HCT116 (cell line): Measurements from ENCODE around the gene RCN2. TPM values are rescaled to one million over a fixed set of nuclear protein-coding genes. Genes with fewer than 3 reads are reported as not detected.

Experiments used
- ATAC-seq: fragments of 200-7000 bp; cut with Tn5 transposase; 2 replicates; pipeline ENCODE4 v1.9.1; 2020; ENCODE audit warnings: mild to moderate bottlenecking, moderate library complexity
- BruUV-seq: library from RNA; stranded (reverse); fragments of 400-500 nt; replicated peaks from 2 replicates; lab custom pipeline; 2021; lab: Mats Ljungman, UMichigan
- CTCF ChIA-PET: fragments of 300-600 bp; sonication (Branson Sonifier 250); formaldehyde crosslinking; loops from one replicate; lab custom pipeline; 2021; ENCODE audit warnings: antibody characterized with exemption; lab: Charles Lee
- POLR2A ChIA-PET: fragments of 300-600, 350-600 bp; sonication (Branson Sonifier 250); formaldehyde crosslinking; loops from one replicate; lab custom pipeline; 2021; ENCODE audit warnings: antibody characterized with exemption; lab: Charles Lee
- RAD21 ChIA-PET, 2 experiments: fragments of 300-600 bp; sonication (Branson Sonifier 250); formaldehyde crosslinking; loops; one replicate each; lab custom pipeline; 2023; ENCODE audit warnings: low total read pairs in 2 of 2; ENCODE audit not compliant: uncharacterized antibody in 2 of 2, unreplicated experiment in 2 of 2, low non-redundant PET in 1 of 2; lab: Charles Lee
- DNase-seq: peaks from one replicate; pipeline ENCODE4 v3.0.0-alpha.2; 2010; ENCODE audit warnings: low read depth, low spot score
- H2AFZ ChIP-seq: fragments of 200-600 bp; shearing (Covaris generic), sonication (generic); 2 replicates; pipeline ENCODE4 v1.6.1; 2017; ENCODE audit warnings: low read depth, mixed run types, mixed read lengths, antibody characterized with exemption, low read length; ENCODE audit not compliant: poor library complexity, severe bottlenecking
- H3K27ac ChIP-seq: 2 replicates; pipeline ENCODE4 v1.5.1; 2012; ENCODE audit warnings: low read depth, low read length
- H3K27me3 ChIP-seq: fragments of 200-600 bp; sonication (generic); 2 replicates; pipeline ENCODE4 v1.6.1; 2016; ENCODE audit warnings: mixed run types, low read length, mixed read lengths; ENCODE audit not compliant: insufficient read depth
- H3K36me3 ChIP-seq, 2 experiments: fragments of 200-500 bp in 1 of 2; fragments of 200-600 bp in 1 of 2; sonication (Bioruptor generic) in 1 of 2; sonication (generic) in 1 of 2; 2 replicates each; pipeline versions ENCODE4 v1.5.1 to v1.6.1; 2014 to 2016; ENCODE audit warnings: low read length in 2 of 2, inconsistent platforms in 1 of 2, mixed read lengths in 1 of 2, mixed run types in 1 of 2; ENCODE audit not compliant: insufficient read depth in 2 of 2, control insufficient read depth in 1 of 2
- H3K4me1 ChIP-seq, 2 experiments: fragments of 200-600 bp in 1 of 2; sonication (generic) in 1 of 2; 2 replicates each; pipeline versions ENCODE4 v1.5.1 to v1.6.1; 2012 to 2017; ENCODE audit warnings: low read length in 2 of 2, inconsistent platforms in 1 of 2, mild to moderate bottlenecking in 1 of 2, mixed read lengths in 1 of 2, mixed run types in 1 of 2, moderate library complexity in 1 of 2; ENCODE audit not compliant: insufficient read depth in 2 of 2, control insufficient read depth in 1 of 2
- H3K4me2 ChIP-seq: fragments of 200-600 bp; sonication (generic); 2 replicates; pipeline ENCODE4 v1.6.1; 2017; ENCODE audit warnings: mixed run types, low read length, mixed read lengths
- H3K4me3 ChIP-seq, 2 experiments: fragments of 200-600 bp in 1 of 2; sonication (generic) in 1 of 2; replicated peaks in 1 of 2; 2 replicates each; pipeline ENCODE4 v1.5.1; 2011 to 2016; ENCODE audit warnings: low read length in 2 of 2, control low read depth in 1 of 2, low read depth in 1 of 2, mild to moderate bottlenecking in 1 of 2, mixed read lengths in 1 of 2, mixed run types in 1 of 2
- H3K79me2 ChIP-seq: fragments of 200-600 bp; sonication (generic); 2 replicates; pipeline ENCODE4 v1.6.1; 2017; ENCODE audit warnings: mild to moderate bottlenecking, mixed run types, low read length, moderate library complexity, mixed read lengths; ENCODE audit not compliant: insufficient read depth
- H3K9ac ChIP-seq: fragments of 200-600 bp; sonication (generic); 2 replicates; pipeline ENCODE4 v1.6.1; 2016; ENCODE audit warnings: low read length, mixed read lengths
- H3K9me2 ChIP-seq: fragments of 200-600 bp; sonication (generic), shearing (Covaris generic); 2 replicates; pipeline ENCODE4 v1.6.1; 2017; ENCODE audit warnings: mixed run types, mild to moderate bottlenecking, moderate library complexity; ENCODE audit not compliant: insufficient read depth
- H3K9me3 ChIP-seq, 2 experiments: fragments of 200-500 bp in 1 of 2; fragments of 200-600 bp in 1 of 2; sonication (Bioruptor generic) in 1 of 2; sonication (generic) in 1 of 2; 2 replicates each; pipeline ENCODE4 v1.6.1; 2014 to 2017; ENCODE audit warnings: low read length in 2 of 2, mixed read lengths in 2 of 2, inconsistent platforms in 1 of 2, low read depth in 1 of 2, mild to moderate bottlenecking in 1 of 2, mixed run types in 1 of 2, moderate library complexity in 1 of 2; ENCODE audit not compliant: control insufficient read depth in 1 of 2, insufficient read depth in 1 of 2
- H4K20me1 ChIP-seq: fragments of 200-600 bp; sonication (generic), shearing (Covaris generic); 2 replicates; pipeline ENCODE4 v1.6.1; 2017; ENCODE audit warnings: mixed run types, mild to moderate bottlenecking, moderate library complexity; ENCODE audit not compliant: insufficient read depth
- CBX3 ChIP-seq: IDR thresholded peaks from 2 replicates; pipeline ENCODE4 v1.6.1; 2012; ENCODE audit warnings: low read depth
- CEBPB ChIP-seq: IDR thresholded peaks from 2 replicates; pipeline ENCODE4 v1.6.1; 2012; ENCODE audit warnings: low read depth
- EZH2 ChIP-seq: fragments of 200-600 bp; sonication (generic); IDR thresholded peaks from 2 replicates; pipeline ENCODE4 v1.6.1; 2017; ENCODE audit warnings: antibody characterized with exemption, mixed run types
- EZH2phosphoT487 ChIP-seq: fragments of 200-600 bp; IDR thresholded peaks from 2 replicates; pipeline ENCODE4 v1.6.1; 2018; ENCODE audit warnings: antibody characterized with exemption, borderline replicate concordance
- FOSL1 ChIP-seq: IDR thresholded peaks from 2 replicates; pipeline ENCODE4 v1.6.1; 2012; ENCODE audit warnings: low read depth
- POLR2A ChIP-seq: IDR thresholded peaks from 2 replicates; pipeline ENCODE4 v1.7.0; 2011; ENCODE audit warnings: borderline replicate concordance; ENCODE audit not compliant: insufficient read depth, insufficient read length; ENCODE audit errors: extremely low read depth
- POLR2AphosphoS5 ChIP-seq: IDR thresholded peaks from 2 replicates; pipeline ENCODE4 v1.6.1; 2011; ENCODE audit warnings: mild to moderate bottlenecking, low read depth, low read length, moderate library complexity
- REST ChIP-seq: IDR thresholded peaks from 2 replicates; pipeline ENCODE4 v1.6.1; 2012; ENCODE audit warnings: low read depth
- SIN3A ChIP-seq: IDR thresholded peaks from 2 replicates; pipeline ENCODE4 v1.6.1; 2012; ENCODE audit warnings: low read depth
- SP1 ChIP-seq: IDR thresholded peaks from 2 replicates; pipeline ENCODE4 v1.6.1; 2012; ENCODE audit warnings: low read depth
- SRF ChIP-seq: IDR thresholded peaks from 2 replicates; pipeline ENCODE4 v1.6.1; 2012; ENCODE audit warnings: low read depth
- TCF7L2 ChIP-seq: IDR thresholded peaks from 2 replicates; pipeline ENCODE4 v1.7.0; 2011; ENCODE audit warnings: borderline replicate concordance, inconsistent platforms; ENCODE audit not compliant: insufficient read depth, insufficient read length; ENCODE audit errors: extremely low read depth
- ZFX ChIP-seq: fragments of 450-650 bp; IDR thresholded peaks from 2 replicates; pipeline ENCODE4 v1.6.1; 2017
- ZNF274 ChIP-seq: fragments of 200-500 bp; sonication (Bioruptor generic); IDR thresholded peaks from 2 replicates; pipeline ENCODE4 v1.6.1; 2014; ENCODE audit warnings: mild to moderate bottlenecking, low read depth, low read length, inconsistent platforms
- intact Hi-C: fragments of 100-400 bp; cut with micrococcal nuclease; formaldehyde crosslinking; loops from 2 replicates; pipeline ENCODE4 v1.10.0; 2022
- total RNA-seq: library from RNA; stranded (reverse); gene quantifications from one replicate; pipeline ENCODE4 v1.2.1, GENCODE V29; 2021; ENCODE audit not compliant: unreplicated experiment

Gene RCN2
- total RNA-seq, 1 experiment from 2014 or later = 71.5 TPM

- POLR2A ChIA-PET = no interaction called here
- H3K9me2 ChIP-seq = no peaks in the 10 kb centered on the region
- ATAC-seq (no peak), DNase-seq (no peak)
- no peak overlapping the region for H3K4me2 ChIP-seq
- BruUV-seq = no TSS peak
- H3K9ac ChIP-seq = no peak overlapping the region
- RAD21 ChIA-PET = no interaction called here
- CTCF ChIA-PET = interaction anchor here (0.6 kb wide), 1 partner anchor 825 kb away, joined by 3 read pairs; no protein-coding TSS in a partner anchor
- no peak overlapping the region for H3K27ac ChIP-seq
- no peaks in the 10 kb centered on the region for H3K79me2 ChIP-seq
- no peaks in the 10 kb centered on the region for H3K27me3 ChIP-seq
- no peak overlapping the region for H2AFZ ChIP-seq
- intact Hi-C loops = no loop called here
- no peaks in the 10 kb centered on the region for H4K20me1 ChIP-seq
- no peaks in the 10 kb centered on the region for H3K36me3 ChIP-seq
- H3K9me3 ChIP-seq = no peaks in the 10 kb centered on the region
- H3K4me3 ChIP-seq = no peak overlapping the region
- TF ChIP-seq EZH2phosphoT487 (no peak), ZFX (no peak), ZNF274 (no peak), REST (no peak), SP1 (no peak), SIN3A (no peak), CEBPB (no peak), TCF7L2 (no peak), POLR2AphosphoS5 (no peak), EZH2 (no peak), POLR2A (no peak), CBX3 (no peak), SRF (no peak), FOSL1 (no peak)
- no peaks in the 10 kb centered on the region for H3K4me1 ChIP-seq
These were observed 64.6 kb downstream of the RCN2 start for GRCh38 chr15:76996076-76996525.
